ENCODE measurements around the gene ARHGEF9. TPM values are rescaled to one million over a fixed set of nuclear protein-coding genes. Genes with fewer than 3 reads are reported as not detected.

ARHGEF9 gene
- total RNA-seq, 2 experiments from 2014 or later: 12.8 to 21.7 TPM

DNA sequence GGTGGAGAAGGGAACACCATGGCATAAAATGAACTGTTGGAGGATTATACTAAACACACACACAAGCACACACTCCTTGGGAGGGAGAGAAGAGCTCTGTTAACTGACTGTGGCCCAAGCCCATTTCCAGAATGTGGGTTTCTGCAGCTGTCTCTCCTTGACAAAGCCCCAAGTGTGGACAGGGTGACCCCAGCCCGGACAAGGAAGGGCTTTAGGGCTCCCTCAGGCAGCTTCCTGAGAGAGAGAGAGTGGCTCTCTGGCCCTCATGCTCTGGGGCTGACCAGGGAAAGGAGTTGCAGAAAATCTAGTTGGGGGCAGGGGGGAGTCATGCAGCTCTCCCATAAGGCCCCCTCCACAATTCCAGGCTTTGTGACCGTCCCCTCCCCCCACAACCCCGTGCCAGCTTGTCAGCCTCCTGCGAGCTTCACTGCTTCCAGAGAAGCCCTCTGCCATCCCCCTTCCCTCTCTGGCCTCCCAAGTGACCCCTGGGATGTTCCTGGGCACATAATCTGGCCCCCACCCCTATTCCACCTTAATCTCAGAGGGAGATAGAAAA is 590 bp downstream of the ARHGEF9 start:
- intact Hi-C loops (cut with micrococcal nuclease; ENCODE audit: unreplicated experiment): no loop called here
- BruUV-seq (replicated peaks): no TSS peak

DNA sequence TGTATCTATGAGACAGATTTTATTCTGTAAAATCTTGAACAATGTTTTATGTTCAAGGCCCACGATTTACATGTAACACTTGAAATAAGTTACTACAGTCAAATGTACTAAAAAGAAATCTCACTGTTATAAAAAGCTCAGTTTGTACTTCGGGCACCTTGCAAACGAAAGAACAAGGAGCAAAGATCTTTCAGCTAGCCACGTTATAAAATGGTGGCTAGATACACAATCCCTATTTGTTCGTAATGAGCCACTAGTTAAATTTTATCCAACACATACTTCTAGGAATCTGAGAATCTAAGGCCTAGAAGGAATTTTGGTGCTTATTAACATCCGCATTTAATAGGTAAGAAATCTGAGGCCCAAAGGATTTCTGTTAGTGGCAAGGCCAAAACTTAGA is 2.5 kb downstream of the ARHGEF9 start:
- Histone ChIP-seq H3K27ac (ENCODE audit: low read depth, low read length, poor library complexity, severe bottlenecking) (no peak overlapping the region), H3K79me2 (ENCODE audit: insufficient read depth, low read depth, low read length) (no peaks in the 10 kb centered on the region), H3K36me3 (ENCODE audit: insufficient read depth, low read length) (no peaks in the 10 kb centered on the region), H3K4me3 (ENCODE audit: low read depth, low read length, poor library complexity, severe bottlenecking) (no peak overlapping the region), H3K4me1 (ENCODE audit: insufficient read depth, low read length, poor library complexity, severe bottlenecking) (no peaks in the 10 kb centered on the region), H3K4me2 (ENCODE audit: low read length) (no peak overlapping the region), H3K9me3 (ENCODE audit: low read length) (no peaks in the 10 kb centered on the region), H3K9me2 (ENCODE audit: insufficient read depth, low read length) (no peaks in the 10 kb centered on the region), H4K20me1 (ENCODE audit: insufficient read depth, low read length) (no peaks in the 10 kb centered on the region), H2AFZ (ENCODE audit: low read length) (no peak overlapping the region)
- ChIA-PET POLR2A (no interaction called here), CTCF (ENCODE audit: unreplicated experiment) (no interaction called here)
- TF ChIP-seq EZH2phosphoT487 (IDR thresholded peaks at IDR 0.05; ENCODE audit: borderline replicate concordance, low read depth, low read length): no peak
- TF ChIP-seq, protein P1, sequence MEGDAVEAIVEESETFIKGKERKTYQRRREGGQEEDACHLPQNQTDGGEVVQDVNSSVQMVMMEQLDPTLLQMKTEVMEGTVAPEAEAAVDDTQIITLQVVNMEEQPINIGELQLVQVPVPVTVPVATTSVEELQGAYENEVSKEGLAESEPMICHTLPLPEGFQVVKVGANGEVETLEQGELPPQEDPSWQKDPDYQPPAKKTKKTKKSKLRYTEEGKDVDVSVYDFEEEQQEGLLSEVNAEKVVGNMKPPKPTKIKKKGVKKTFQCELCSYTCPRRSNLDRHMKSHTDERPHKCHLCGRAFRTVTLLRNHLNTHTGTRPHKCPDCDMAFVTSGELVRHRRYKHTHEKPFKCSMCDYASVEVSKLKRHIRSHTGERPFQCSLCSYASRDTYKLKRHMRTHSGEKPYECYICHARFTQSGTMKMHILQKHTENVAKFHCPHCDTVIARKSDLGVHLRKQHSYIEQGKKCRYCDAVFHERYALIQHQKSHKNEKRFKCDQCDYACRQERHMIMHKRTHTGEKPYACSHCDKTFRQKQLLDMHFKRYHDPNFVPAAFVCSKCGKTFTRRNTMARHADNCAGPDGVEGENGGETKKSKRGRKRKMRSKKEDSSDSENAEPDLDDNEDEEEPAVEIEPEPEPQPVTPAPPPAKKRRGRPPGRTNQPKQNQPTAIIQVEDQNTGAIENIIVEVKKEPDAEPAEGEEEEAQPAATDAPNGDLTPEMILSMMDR (conservative IDR thresholded peaks at IDR 0.05; ENCODE audit: low read length): no peak
- intact Hi-C loops (cut with micrococcal nuclease; ENCODE audit: unreplicated experiment): no loop called here
- no peak for DNase-seq (ENCODE audit: low spot score)
- no TSS peak for BruUV-seq (replicated peaks)

More for the DNA sequence above, 590 bp downstream of the ARHGEF9 start:
- H2AFZ ChIP-seq (ENCODE audit: low read length): no peak overlapping the region
- no peaks in the 10 kb centered on the region for H3K79me2 ChIP-seq (ENCODE audit: insufficient read depth, low read depth, low read length)
- no peaks in the 10 kb centered on the region for H4K20me1 ChIP-seq (ENCODE audit: insufficient read depth, low read length)
- CTCF ChIA-PET (ENCODE audit: unreplicated experiment): interaction anchor here (0.6 kb wide), 1 partner anchor 434 kb away, joined by 3 read pairs; the partner anchor contains the start of gene SPIN4
- no peak overlapping the region for H3K4me2 ChIP-seq (ENCODE audit: low read length)
- POLR2A ChIA-PET: interaction anchor here (1.0 kb wide), 1 partner anchor 72 kb away, joined by 3 read pairs; no protein-coding TSS in a partner anchor
- no peaks in the 10 kb centered on the region for H3K9me2 ChIP-seq (ENCODE audit: insufficient read depth, low read length)
- H3K4me1 ChIP-seq (ENCODE audit: insufficient read depth, low read length, poor library complexity, severe bottlenecking): no peaks in the 10 kb centered on the region
- no peaks in the 10 kb centered on the region for H3K36me3 ChIP-seq (ENCODE audit: insufficient read depth, low read length)
- DNase-seq (ENCODE audit: low spot score): no peak
- TF ChIP-seq, protein P1 (conservative IDR thresholded peaks at IDR 0.05; ENCODE audit: low read length): no peak
- TF ChIP-seq EZH2phosphoT487 (IDR thresholded peaks at IDR 0.05; ENCODE audit: borderline replicate concordance, low read depth, low read length): no peak
- H3K27ac ChIP-seq (ENCODE audit: low read depth, low read length, poor library complexity, severe bottlenecking): no peak overlapping the region
- no peak overlapping the region for H3K4me3 ChIP-seq (ENCODE audit: low read depth, low read length, poor library complexity, severe bottlenecking)
- no peaks in the 10 kb centered on the region for H3K9me3 ChIP-seq (ENCODE audit: low read length)

DNA sequence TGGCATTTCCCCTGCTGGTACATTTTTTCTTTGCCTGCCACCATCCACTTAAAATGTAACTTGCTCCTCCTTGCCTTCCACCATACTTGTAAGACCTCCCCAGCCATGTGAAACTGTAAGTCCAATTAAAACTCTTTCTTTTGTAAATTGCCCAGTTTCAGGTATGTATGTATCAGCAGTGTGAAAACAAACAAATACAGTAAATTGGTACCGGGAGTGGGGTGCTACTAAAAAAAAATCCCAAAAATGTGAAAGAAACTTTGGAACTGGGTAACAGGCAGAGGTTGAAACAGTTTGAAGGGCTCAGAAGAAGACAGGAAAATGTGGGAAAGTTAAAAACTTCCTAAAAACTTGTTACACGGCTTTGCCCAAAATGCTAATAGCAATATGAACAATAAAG is 16.3 kb downstream of the ARHGEF9 start:
- no TSS peak for BruUV-seq (replicated peaks)
- Histone ChIP-seq H3K9me3 (ENCODE audit: low read length) (no peaks in the 10 kb centered on the region), H4K20me1 (ENCODE audit: insufficient read depth, low read length) (no peaks in the 10 kb centered on the region), H2AFZ (ENCODE audit: low read length) (no peak overlapping the region), H3K9me2 (ENCODE audit: insufficient read depth, low read length) (no peaks in the 10 kb centered on the region), H3K79me2 (ENCODE audit: insufficient read depth, low read depth, low read length) (no peaks in the 10 kb centered on the region), H3K4me2 (ENCODE audit: low read length) (no peak overlapping the region), H3K36me3 (ENCODE audit: insufficient read depth, low read length) (no peaks in the 10 kb centered on the region), H3K4me3 (ENCODE audit: low read depth, low read length, poor library complexity, severe bottlenecking) (no peak overlapping the region), H3K4me1 (ENCODE audit: insufficient read depth, low read length, poor library complexity, severe bottlenecking) (no peaks in the 10 kb centered on the region), H3K27ac (ENCODE audit: low read depth, low read length, poor library complexity, severe bottlenecking) (no peak overlapping the region)
- TF ChIP-seq, protein P1 (conservative IDR thresholded peaks at IDR 0.05; ENCODE audit: low read length): no peak
- TF ChIP-seq EZH2phosphoT487 (IDR thresholded peaks at IDR 0.05; ENCODE audit: borderline replicate concordance, low read depth, low read length): no peak
- ChIA-PET CTCF (ENCODE audit: unreplicated experiment) (no interaction called here), POLR2A (no interaction called here)
- intact Hi-C loops (cut with micrococcal nuclease; ENCODE audit: unreplicated experiment): no loop called here
- DNase-seq (ENCODE audit: low spot score): no peak

All from OCI-LY7 (cell line).